ENCODE measurements around the gene MAML3.

The MAML3 gene

GRCh38 chr4:139754938-139755337, 399.0 kb downstream of the MAML3 start:
- DNase-seq (ENCODE audit: low read depth), result no peak

- DNase-seq (ENCODE audit: low read depth), result no peak
Measured at GRCh38 chr4:139753686-139754085, 400.3 kb downstream of the MAML3 start.

GRCh38 chr4:139749835-139750498, 404.0 kb downstream of the MAML3 start:
- no peak for DNase-seq (ENCODE audit: low read depth)

- no peak for DNase-seq (ENCODE audit: low read depth)
Measured at GRCh38 chr4:139749338-139749737, 404.6 kb downstream of the MAML3 start.

GRCh38 chr4:139746431-139747171, 407.4 kb downstream of the MAML3 start:
- no peak for DNase-seq (ENCODE audit: low read depth)

- DNase-seq (ENCODE audit: low read depth), result no peak
Measured at GRCh38 chr4:139745111-139745639, 408.8 kb downstream of the MAML3 start.

- no peak for DNase-seq (ENCODE audit: low read depth)
Measured at GRCh38 chr4:139744232-139744631, 409.8 kb downstream of the MAML3 start.

- no peak for DNase-seq (ENCODE audit: low read depth)
Measured at GRCh38 chr4:139743027-139743426, 411.0 kb downstream of the MAML3 start.

GRCh38 chr4:139740531-139741041, 413.4 kb downstream of the MAML3 start:
- DNase-seq (ENCODE audit: low read depth), result peak; percentile 96

GRCh38 chr4:139740121-139740520, 413.9 kb downstream of the MAML3 start:
- DNase-seq (ENCODE audit: low read depth), result peak; percentile 50

GRCh38 chr4:139738846-139739613, 415.0 kb downstream of the MAML3 start:
- DNase-seq (ENCODE audit: low read depth), result no peak

- DNase-seq (ENCODE audit: low read depth), result peak; percentile 12
Measured at GRCh38 chr4:139736661-139737060, 417.3 kb downstream of the MAML3 start.

GRCh38 chr4:139736274-139736660, 417.7 kb downstream of the MAML3 start:
- DNase-seq (ENCODE audit: low read depth), result no peak

- peak; percentile 31 for DNase-seq (ENCODE audit: low read depth)
Measured at GRCh38 chr4:139735381-139736273, 418.4 kb downstream of the MAML3 start.

- peak; percentile 83 for DNase-seq (ENCODE audit: low read depth)
Measured at GRCh38 chr4:139734875-139735380, 419.1 kb downstream of the MAML3 start.

- DNase-seq (ENCODE audit: low read depth), result peak; percentile 85
Measured at GRCh38 chr4:139734201-139734874, 419.6 kb downstream of the MAML3 start.

GRCh38 chr4:139732991-139733570, 420.9 kb downstream of the MAML3 start:
- no peak for DNase-seq (ENCODE audit: low read depth)

- DNase-seq (ENCODE audit: low read depth), result no peak
Measured at GRCh38 chr4:139728840-139729239, 425.1 kb downstream of the MAML3 start.

- no peak for DNase-seq (ENCODE audit: low read depth)
Measured at GRCh38 chr4:139728146-139728545, 425.8 kb downstream of the MAML3 start.

- no peak for DNase-seq (ENCODE audit: low read depth)
Measured at GRCh38 chr4:139726615-139727014, 427.4 kb downstream of the MAML3 start.
